HG03439 (cell line): ENCODE results near the gene SAPCD2.

Experiments used
- ATAC-seq: cut with Tn5 transposase; IDR thresholded peaks from one replicate; pipeline ENCODE4 v1.9.1; 2021; ENCODE audit warnings: mild to moderate bottlenecking, moderate library complexity; ENCODE audit not compliant: unreplicated experiment

SAPCD2 gene

DNA sequence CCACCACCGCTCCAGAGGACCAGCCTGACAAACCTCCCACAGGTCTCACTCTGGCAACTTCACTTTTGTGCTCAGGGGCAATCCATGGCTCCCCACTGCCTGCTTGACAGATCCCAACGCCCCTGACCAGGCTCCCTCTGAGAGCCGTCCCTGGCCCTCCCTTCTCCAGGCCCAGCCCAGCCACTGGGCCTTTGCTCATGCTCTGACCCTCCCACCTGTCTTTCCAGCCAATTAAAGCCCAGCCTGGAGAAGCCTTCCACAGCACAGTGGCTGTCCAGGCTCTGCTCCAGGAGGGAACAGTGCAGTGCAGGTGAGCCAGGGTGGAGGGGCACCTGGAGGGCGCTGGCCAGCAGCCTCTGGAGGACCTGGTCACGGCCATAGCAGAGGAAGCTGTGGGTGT, 19.8 kb downstream of the SAPCD2 start:
- no peak for ATAC-seq

DNA sequence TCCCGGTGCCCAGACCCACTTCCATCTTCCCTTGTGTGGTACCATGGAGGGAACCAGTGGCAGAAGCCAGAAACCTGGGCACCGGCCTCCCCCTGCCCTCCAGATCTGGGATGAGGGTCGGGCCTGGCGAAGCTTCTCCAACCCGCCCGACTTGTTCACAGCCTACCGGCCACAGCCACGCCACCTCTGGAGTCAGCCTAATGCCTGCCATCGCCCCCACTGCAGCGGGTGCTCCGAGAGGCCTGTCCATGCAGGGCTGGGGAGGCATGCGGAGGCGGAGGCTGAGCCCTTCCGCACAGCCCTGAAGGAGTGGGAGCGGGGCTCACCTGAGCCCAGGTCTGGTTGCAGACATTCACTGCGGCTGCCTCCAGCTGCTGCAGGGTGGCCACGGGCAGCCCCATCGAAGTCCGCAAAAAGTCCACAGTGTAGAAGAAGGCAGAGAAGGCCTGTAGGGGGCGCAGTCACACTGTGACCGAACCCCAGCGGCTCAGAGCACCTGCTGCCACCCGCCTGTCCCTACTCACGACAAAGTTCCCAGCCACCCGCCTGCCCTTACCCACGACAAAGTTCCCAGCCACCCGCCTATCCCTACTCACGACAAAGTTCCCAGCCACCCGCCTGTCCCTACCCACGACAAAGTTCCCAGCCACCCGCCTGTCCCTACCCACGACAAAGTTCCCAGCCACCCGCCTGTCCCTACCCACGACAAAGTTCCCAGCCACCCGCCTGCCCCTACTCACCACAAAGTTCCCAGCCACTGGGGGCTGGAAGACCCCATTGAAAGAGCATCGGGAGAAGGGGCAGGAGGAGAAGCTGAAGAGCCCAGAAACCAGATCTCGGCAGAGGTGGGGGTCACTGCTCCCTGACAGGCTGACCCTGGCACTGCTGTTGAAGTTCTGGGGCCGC, 20.6 kb downstream of the SAPCD2 start:
- no peak for ATAC-seq

DNA sequence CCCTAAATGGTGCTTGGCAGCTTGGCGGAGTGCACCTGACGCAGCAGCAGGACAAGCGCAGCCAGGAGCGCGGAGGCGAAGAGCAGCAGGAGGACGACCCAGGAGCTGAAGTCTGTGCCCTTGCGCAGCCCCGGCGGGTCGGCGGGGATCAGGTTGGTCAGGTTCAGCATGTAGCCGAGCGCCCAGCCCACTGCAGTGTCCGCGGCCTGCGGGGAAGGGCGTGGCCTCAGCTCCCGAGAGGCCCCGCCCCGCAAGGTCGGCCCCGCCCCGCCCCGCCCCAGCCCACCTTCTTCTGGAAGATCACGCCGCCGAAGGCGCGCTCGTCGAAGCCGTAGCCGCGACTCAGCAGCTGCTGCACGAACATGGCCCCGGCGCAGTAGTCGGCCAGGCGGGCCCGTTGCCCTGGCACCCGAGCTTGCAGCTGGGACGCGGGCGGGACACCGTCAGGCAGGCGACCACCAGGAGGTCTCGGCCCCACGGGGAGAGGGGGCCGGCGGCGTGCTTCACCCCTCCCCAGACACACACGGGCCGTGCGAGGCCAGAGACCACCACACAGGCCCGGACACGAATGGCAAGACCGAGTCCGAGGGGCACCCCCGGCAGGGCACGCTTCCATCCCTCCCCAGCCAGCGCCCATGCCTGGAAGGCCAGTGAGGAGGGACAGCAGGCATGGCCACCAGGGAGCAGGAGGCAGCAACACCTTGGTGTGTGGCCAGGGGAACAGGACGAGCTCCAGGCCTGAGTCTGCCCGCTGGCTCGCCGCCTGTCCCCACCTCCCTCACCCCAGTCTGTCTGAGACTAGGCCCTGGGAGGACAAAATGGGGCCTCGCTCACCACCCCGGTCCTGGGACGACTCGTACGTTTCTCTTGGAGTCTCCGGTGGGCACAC, 21.5 kb downstream of the SAPCD2 start:
- no peak for ATAC-seq

DNA sequence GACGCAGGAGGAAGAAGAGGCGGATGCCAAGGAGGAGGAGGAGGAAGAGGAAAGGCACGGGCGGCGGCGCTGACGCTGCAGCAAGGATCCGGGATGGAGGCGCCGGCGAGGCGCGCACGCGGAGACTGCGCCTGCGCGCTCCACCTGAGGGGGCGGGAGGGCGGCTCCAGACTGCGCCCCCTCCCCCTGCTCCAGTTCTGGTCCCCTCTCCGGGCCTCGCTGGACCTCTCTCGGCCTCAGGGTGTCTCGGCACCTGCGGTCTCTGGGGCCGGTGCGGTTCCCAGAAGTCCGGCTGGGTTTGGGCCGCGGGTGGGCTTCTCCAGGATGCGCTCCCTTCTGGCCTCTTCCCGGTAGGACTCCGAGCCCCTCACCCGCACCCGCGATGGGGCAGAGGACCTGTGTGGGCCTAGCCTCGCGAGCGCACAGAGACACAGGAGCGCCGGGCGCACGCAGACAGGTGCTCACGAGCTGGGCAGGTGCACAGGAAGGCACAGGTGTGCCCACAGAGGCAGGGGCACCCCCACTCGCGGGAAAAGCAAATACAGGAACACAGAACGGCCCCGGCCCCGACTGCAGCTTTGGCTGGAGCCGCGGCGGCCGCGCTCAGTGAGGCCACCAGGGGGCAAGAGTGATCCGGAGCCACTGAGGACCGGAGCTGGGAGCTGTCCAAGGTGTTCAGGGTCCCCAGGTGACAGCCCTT, 24.1 kb downstream of the SAPCD2 start, which contains the start of gene NPDC1:
Gene NPDC1, minus strand, starts transcription at position 90 of the 700 bp plus-strand sequence. CDS start 188 bp downstream, outside the sequence.
- peak; percentile 54 for ATAC-seq

DNA sequence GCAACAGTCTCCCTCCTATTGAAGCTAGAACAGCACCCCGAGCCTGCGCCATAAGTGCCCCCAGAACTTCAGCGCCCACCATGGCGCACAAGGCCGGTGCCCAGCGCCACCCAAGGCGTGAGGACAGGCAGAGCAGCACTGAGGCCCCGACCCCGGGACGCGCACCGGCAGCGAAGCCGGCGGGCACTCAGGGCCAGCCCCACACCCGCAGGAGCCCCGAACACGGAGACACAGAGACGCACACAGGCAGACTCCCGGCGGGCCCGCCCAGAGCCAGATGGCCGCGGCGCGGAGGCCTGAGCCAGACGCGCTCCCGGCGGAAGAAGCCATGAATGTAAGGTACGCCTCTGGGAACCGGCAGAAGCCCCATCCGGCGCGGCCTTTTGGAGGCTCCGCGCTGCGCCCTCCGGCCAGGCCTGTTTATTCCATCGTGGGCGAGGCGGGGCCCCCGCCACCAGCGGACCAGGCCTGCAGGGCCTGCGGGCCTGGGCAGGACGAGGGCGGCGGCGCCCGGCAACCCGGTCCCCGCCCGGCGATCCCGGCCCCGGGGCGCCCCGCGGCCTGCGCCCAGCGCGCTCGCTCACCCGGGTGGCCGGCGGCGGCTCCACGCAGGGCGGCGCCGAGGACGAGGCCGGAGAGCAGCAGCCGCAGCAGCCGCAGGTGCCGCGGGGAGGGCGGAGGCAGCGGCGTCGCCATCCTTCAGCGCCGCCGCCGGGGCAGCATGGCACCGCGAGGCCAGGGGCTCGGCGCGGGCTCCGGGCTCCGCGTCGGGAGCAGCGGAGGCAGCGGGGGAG, 24.9 kb downstream of the SAPCD2 start:
- ATAC-seq: no peak

DNA sequence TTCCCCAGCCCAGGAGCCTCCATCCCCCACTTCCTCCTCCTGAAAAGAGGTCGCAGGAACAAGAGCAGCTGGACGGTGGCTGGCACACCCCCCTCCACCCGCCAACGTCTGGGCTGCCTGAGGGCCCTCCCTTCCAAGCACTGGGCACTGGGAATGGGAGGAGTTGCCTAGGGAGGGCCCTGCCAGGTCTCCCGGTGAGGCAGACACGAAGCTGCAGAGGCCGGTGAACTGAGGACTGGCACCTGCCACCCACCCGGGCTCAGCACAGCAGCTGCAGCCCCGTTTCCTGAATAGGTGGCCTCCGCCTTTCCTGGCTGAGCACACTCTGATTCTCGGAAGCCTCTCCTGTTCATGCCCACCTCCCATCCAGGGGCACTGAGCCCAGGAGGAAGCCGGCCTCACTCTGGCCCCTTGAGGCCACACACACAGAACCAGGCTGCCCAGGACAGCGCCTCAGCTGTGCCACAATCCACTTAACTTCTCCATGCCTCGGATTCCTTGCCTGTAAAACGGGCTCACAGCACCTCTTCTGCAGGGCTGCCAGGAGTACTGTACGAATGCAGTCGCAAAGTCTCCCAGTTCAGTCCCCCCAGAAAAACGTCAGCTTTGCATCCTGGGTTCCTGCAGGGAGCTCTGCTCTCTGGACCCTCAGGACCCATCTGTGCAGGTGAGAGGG, 25.7 kb downstream of the SAPCD2 start:
- ATAC-seq: no peak

DNA sequence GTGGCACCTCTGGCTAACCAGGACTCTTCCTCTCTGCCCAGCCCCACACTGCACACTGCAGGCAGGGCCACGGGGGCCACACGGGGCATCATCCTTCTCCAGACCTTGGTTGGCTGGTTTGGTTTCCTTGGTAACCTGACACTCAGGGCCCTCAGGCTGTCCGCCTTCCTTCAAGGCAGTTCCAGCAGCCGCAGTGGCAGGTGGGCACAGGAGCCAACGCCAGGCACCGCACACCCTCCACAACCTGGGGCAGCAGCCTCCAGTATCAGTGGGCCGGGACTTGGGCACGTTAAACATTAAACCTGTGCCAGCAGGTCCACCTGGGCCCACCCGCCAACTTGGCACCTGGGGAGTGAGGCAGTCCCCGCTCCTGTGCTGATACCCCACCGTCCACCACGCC, 26.3 kb downstream of the SAPCD2 start:
- ATAC-seq: no peak

DNA sequence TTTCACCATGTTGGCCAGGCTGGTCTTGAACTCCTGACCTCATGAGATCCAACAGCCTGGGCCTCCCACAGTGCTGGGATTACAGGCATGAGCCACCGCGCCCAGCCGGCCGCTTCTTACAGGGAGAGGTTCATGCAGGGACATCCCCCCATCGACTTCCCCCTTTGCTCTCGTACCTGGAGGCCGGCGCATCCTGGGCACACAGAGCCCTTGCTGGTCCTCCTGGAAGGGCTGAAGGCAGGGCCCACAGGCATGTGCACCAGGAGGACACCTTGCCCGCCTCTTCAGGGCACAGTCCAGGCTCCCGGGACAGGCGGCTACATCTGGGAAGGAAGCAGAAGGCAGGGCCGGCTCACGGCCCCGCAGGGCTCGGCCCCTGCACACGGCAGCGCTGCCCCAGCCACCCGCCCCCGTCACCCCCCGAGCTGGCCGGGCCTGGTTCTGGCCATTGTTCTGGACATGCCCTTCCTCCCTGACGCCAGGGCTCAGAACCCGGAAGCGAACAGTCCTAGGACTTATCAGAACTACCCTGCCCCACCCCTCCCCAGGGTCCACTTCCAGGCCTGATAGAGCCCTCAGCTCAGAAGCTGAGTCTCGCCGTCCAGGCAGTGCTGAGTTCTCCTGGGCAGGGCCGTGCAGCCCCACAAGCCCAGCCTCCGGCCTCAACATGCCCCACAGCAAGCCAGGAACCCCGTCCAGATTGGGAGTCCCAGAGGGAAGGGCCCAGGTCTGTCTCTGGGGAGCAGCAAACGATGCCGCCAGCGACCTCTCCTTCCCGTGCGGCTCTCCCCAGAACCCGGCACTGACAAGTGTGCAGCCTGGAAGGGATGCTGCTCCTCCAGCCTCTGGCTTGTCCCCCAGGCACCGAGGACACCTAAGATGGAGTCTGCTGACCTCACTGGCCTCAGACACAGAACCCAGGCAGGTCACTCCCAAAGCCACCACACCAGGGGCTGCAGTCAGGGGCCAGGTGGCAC, 27.3 kb downstream of the SAPCD2 start:
- no peak for ATAC-seq

DNA sequence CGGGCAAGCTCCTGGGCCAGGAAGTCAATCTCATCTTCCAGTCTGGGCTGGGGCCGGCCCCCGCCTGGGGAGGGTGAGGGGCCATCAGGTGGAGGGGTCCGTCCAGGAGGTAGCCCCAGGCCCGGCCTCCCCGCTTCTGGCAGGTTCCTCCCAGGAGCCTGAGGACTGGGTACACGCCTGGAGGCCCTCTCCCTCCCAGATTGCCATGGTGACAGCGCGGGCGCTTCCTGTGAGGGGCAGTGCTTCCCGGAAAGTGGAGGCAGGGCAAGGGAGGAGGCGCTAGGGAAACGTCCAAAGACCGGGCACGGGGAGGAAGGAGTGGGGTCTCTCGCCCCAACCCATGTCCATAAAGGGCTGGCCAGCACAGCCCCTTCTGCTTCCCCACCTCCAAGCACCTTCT, 29.2 kb downstream of the SAPCD2 start:
- ATAC-seq: no peak

DNA sequence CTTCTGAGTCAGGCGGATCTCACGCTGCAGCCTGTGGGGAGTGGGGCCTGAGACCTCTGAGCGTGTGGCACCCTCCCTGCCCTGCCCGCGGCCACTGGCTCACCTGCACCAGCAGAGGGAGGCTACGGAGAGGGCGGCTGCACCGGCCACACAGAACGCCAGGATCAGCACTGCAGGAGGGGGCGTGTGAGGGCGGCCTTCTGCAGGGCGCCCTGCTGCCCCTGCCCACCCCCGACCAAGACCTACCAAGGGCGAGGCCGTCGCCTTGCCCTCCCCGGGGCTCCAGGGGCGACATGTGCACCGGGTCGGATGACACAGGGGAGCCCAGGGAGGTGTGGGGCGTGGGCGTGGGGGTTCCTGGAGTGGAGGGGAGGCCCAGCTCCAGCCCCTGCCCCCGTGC, 29.8 kb downstream of the SAPCD2 start:
- no peak for ATAC-seq

DNA sequence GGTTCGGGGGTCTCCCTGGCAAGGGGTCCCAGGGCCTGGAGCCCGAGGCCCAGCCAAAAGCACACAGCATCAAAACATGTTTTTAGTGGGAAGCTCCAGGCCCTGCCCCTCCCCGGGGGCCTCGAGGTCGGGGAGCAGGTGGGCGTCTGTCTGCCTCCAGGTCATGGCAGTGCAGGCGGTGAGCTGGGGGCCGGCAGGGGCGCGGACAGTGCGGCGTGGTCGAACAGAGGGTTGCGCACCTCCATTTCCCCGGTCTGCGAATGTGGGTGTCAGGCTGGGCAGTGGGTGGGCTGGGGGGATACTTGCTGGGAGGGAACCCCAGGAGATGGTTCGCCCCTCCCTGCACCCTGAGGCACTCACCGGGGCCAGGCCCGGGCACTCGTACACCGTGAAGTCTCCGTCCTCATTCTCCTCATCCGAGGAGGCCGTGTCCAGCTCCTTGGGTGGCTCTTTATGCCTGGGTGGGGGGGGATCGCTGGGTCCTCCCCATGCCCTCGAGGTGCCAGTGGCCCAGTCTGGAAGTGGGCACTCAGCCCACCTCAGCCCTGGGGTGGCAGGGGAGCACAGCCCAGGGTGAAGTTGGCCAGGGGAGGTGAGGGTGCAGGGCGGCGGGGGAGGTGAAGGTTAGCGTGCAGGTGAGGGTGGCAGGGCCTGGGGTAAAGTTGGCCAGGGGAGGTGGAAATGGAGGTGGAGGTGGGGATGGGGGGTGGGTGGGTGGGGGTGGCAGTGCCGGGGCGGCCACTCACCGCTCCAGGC, 30.6 kb downstream of the SAPCD2 start:
- no peak for ATAC-seq

DNA sequence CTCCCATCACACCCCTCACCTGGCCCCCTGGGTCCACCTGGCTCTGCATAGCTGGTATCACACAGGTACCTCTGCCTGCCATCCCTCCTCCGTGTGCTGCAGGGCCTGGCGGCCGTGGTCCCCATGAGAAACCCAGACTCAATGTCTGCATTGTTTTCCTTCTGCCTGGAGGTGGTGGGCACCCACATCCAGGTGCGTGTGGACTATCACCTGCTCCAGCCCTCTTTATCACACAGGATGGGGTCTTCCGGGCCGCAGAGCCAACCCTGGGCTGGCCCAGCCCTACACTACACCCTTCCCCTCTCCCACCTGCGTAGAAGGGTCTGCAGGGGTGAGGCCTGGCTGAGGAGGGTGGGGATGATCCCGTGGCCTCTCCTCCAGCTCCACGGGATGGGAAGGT, 31.4 kb downstream of the SAPCD2 start:
- ATAC-seq: no peak

DNA sequence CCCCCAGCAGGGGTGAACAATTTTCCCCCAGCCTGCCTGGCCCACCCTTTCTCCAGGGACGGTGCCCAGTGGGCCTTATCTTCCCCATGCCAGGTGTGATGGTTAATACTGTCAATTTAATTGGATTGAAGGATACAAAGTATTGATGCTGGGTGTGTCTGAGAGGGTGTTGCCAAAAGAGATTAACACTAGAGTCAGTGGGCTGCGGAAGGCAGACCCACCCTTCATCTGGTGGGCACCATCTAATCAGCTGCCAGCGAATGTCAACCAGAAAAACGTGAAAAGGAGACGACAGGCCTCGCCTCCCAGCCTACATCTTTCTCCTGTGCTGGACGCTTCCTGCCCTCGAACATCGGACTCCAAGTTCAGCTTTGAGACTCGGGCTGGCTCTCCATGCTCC, 32.9 kb downstream of the SAPCD2 start:
- no peak for ATAC-seq

DNA sequence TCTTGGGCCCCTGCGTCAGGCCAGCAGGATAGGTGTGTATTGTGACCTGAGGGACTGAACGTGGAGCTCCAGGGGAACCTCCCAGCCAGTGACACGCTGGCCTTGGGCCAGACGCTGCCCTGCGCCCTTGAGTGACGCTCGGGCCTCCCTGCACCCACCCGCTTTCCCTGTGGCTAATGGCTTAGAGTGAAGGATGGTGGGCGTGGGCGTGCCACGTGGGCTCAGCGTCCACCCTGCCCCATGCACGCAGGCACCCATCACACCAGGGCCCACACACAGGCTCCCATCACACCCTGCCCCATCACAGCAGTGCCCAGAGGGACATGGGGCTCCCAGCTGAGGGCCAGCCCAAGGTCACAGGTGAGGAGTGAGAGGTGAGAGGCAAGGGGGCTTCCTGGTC, 33.3 kb downstream of the SAPCD2 start:
- ATAC-seq: no peak

DNA sequence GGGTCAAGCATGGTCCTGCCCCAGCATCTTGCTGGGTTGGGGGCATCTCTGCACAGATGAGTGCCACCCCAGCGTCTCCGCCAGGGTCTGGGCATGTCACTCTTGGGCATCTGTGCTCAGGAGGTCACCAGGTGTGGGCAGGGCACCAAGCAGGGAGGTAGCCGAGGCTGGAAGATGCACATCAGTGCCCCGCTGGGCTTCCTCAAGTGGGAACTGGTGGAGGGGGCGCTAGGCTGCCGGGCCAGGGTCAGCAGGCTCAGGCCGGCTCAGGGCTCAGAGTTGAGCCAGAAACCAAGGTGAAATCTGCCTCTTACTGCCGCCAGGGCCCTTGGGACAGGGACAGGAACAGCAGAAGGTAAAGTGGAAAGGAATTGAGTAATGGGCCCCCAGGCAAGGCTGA, 34.4 kb downstream of the SAPCD2 start:
- ATAC-seq: no peak

DNA sequence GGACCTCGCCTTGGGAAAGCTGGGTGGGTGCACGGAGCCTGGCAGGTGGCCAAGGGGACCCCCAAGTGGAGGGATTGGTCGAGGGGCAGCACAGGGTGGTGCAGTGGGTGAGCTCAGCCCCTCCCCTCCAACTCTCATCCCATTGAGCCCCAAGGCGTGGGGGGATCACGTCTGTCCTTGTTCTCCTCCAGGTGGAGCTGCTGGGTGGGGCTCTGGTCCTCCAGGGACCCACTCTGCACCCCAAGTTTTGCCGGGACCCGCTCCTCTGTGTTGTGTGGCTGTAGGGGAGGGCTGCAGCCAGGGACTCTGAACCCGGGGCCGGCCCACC, 34.9 kb downstream of the SAPCD2 start:
- no peak for ATAC-seq

DNA sequence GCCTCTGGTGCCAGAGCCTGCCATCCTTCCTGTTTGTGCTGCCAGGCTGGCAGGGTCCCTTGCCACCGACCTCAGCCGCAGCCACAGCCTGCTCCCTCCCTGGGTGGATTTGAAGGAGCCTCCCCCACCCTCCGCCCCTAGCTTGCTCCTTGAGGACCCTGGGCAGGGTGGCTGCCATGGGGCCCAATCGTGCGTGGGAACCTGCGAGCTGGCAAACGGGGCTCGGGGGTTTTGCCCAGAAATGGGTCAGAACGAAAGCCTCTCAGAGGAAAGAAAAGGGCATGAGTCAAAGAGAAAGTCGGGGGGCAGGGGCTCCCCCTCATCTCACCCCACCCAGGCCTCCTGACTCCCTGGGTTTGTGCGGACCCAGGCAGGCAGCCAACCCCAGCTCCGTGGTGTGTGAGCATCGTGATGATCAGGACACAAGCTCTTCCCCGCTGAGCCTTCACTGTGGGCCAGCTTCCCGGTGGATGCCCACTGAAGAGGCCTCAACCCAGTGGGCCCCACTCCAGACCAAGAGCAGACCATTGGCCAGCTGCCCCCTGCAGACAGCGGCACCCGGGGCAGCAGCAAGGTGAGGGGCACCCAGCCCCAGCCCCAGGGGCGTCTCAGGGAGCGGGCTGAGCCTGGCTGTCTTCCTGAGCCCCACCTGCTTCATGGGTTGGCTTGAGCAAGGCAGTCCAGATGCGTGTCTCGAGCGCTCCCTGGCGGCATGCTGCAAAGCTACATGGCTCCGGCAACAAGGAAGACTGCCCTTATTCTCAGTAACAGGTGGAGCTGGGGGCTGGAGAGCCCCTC, 35.4 kb downstream of the SAPCD2 start:
- ATAC-seq: peak; percentile 48
